Stimulated activated CD8-positive, alpha-beta memory T cell treated with anti-CD3 and anti-CD28 coated beads, Interleukin-12 subunit alpha, Interleukin-12 subunit beta, amount 100 ng/mL, for 24 hours (primary cell): ENCODE results near the gene ABHD10.
"Not testable (repeated sequence)": the region's sequence is repeated elsewhere in the genome, so short reads cannot be mapped to it uniquely, and the experiment has no call there.

Experiments
- DNase-seq: peaks from one replicate; pipeline ENCODE4 v3.0.0-alpha.2; 2020; ENCODE audit errors: extremely low read depth

The ABHD10 gene

DNA sequence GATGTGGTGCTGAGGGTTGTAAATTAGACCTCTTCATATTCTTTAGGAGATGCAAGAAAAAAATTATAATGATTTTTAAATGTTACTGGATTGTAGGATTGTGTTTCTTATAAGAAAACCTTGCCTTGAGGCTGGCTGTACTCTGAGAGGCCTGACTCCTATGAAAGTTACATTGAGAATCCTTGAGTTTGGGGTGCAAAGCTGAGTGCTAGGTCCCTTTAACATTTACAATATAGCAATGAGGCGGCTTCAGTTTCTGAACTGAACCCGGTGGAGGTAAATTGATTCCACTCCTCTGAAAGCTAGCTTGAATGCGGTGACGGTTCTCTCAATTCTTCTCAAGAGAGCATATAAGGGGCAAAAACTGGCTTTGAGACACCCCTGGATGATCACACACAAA lies 55.6 kb downstream of the ABHD10 start, which contains the start of gene TMPRSS7:
Gene TMPRSS7 (plus strand): TSS at position 301 of the 400 bp plus-strand sequence. CDS start 110 bp downstream, outside the sequence.
- DNase-seq: no peak

DNA sequence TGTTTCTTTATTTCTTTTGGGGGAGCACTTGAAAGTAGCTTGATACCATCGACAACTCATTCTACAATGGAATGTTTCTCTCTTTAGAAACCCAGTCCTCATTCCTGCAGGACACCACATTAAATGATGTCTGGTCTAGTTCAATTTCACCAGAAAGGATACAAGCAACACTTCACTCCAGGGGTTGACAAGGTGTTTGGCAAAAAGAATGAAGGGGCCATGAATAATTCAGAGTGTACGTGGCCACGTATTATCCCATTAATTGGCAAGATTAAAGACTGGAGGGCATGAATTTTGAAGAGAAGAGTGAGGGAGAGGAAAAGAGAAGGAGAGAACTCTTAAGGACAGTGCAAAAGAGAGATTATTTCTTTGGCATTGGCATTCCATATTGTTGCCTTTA lies 56.4 kb downstream of the ABHD10 start:
- DNase-seq: no peak

GRCh38 chr3:112037194-112037593 lies 58.4 kb downstream of the ABHD10 start:
- not testable (repeated sequence) for DNase-seq

GRCh38 chr3:112038863-112039262 lies 60.0 kb downstream of the ABHD10 start:
- no peak for DNase-seq

DNA sequence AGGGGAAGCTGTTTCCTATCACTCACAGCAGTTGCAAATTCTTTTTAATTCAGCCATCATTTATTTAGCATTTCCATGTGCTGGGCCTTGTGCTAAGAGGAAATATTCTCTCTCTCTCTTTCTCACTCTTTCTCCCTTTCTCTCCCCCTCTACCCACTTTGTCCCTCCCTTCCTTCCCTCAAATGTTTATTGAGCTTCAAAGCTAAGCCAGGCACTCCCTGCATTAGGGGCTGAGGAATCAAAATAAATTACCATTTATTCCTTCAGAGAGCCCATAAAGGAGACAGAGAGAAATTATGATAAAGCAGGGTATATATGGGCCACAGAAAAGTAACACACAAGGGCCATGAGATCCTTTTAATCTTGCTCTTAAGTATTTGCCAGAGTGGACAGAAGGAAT lies 62.5 kb downstream of the ABHD10 start:
- DNase-seq: no peak

DNA sequence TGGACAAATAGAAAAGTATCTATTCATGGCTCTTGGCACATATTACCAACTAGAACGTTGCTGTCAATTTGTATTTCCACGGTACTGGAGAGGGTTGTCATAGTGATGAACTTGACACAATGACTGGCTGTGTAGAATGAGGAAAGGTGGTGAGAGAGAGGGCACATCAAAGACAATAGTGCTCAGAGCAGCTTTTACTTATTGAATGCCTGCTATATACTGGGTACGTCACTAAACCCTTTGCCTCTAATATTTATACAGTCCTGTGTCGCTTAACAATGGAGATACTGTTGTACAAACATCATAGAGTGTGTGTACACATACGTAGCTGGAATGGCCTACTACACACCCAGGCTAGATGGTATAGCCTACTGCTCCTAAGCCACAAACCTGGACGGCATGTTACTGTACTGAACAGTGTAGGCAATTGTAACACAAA lies 64.0 kb downstream of the ABHD10 start:
- no peak for DNase-seq
